OCI-LY3 (cell line): ENCODE results near the gene TSPAN8.
"Not testable (repeated sequence)": the region's sequence is repeated elsewhere in the genome, so short reads cannot be mapped to it uniquely, and the experiment has no call there.

Experiments used
- H2AFZ ChIP-seq: fragments of 200-600, 300-600 bp; shearing (Covaris generic); 2 replicates; pipeline ENCODE4 v1.6.0; 2014; ENCODE audit warnings: antibody characterized with exemption, low read depth, low read length
- H3K27ac ChIP-seq: fragments of 200-600, 300-600 bp; sonication (generic); 2 replicates; pipeline ENCODE4 v1.5.1; 2014; ENCODE audit warnings: mild to moderate bottlenecking, low read length, moderate library complexity, mixed read lengths
- H3K27me3 ChIP-seq: fragments of 200-600, 300-600 bp; sonication (generic); 2 replicates; pipeline ENCODE4 v1.6.1; 2014; ENCODE audit warnings: low read depth, low read length, mixed read lengths
- H3K36me3 ChIP-seq: fragments of 200-600, 300-600 bp; sonication (generic); replicated peaks from 2 replicates; pipeline ENCODE3; 2014; ENCODE audit warnings: low read depth, low read length, mixed read lengths
- H3K4me1 ChIP-seq: fragments of 300-600, 200-600 bp; sonication (generic); 2 replicates; pipeline ENCODE4 v1.6.1; 2014; ENCODE audit warnings: low read length, mixed read lengths
- H3K4me2 ChIP-seq: fragments of 200-600, 300-600 bp; sonication (generic); 2 replicates; pipeline ENCODE4 v1.6.1; 2014; ENCODE audit warnings: low read length, mixed read lengths
- H3K4me3 ChIP-seq: fragments of 300-600, 200-600 bp; sonication (generic); 2 replicates; pipeline ENCODE4 v1.5.1; 2014; ENCODE audit warnings: antibody characterized with exemption, mild to moderate bottlenecking, low read length, moderate library complexity
- H3K79me2 ChIP-seq: fragments of 300-600, 200-600 bp; shearing (Covaris generic); 2 replicates; pipeline ENCODE4 v1.6.1; 2014; ENCODE audit warnings: mild to moderate bottlenecking, low read length, mixed read lengths
- H3K9ac ChIP-seq: fragments of 300-600, 200-600 bp; shearing (Covaris generic); 2 replicates; pipeline ENCODE4 v1.6.0; 2014; ENCODE audit warnings: mild to moderate bottlenecking, low read length, moderate library complexity
- H3K9me3 ChIP-seq: fragments of 200-600, 300-600 bp; shearing (Covaris generic); 2 replicates; pipeline ENCODE4 v1.6.1; 2014; ENCODE audit warnings: low read length, mixed read lengths; ENCODE audit not compliant: insufficient read depth
- H4K20me1 ChIP-seq: fragments of 200-600, 300-600 bp; sonication (generic); 2 replicates; pipeline ENCODE4 v1.6.1; 2016; ENCODE audit warnings: low read length, mixed read lengths; ENCODE audit not compliant: insufficient read depth
- CTCF ChIP-seq: fragments of 200-600, 300-600 bp; sonication (generic); IDR thresholded peaks from 2 replicates; pipeline ENCODE4 v1.5.1; 2014; ENCODE audit warnings: antibody characterized with exemption, low read length, low read depth
- EZH2phosphoT487 ChIP-seq: fragments of 200-600 bp; shearing (Covaris generic); IDR thresholded peaks from 2 replicates; pipeline ENCODE4 v1.6.1; 2018; ENCODE audit warnings: antibody characterized with exemption, mixed run types, low read depth

TSPAN8 gene

DNA sequence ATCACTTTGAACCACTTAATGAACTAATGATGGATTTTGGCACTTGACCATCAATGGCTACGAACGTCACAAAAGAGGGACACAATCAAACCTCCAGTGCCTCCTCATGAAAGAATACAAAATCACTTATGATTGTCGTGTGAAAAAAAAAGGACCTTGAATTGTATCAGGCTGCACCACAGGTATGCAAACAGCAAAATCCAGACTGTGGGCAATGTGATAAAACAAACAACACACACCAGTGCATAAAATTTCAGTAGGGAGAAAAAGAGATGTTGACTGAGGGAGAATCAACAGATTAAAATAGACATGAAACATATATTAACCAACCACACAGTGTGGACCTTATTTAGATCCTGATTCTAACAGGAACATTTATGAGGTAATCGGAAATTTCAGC is 2.6 kb downstream of the TSPAN8 start:
- H3K79me2 ChIP-seq, result no peaks in the 10 kb centered on the region
- no peak overlapping the region for H2AFZ ChIP-seq
- no peaks in the 10 kb centered on the region for H3K9me3 ChIP-seq
- H3K36me3 ChIP-seq, result no peaks in the 10 kb centered on the region
- H3K4me2 ChIP-seq, result no peak overlapping the region
- H4K20me1 ChIP-seq, result no peaks in the 10 kb centered on the region
- TF ChIP-seq EZH2phosphoT487 (no peak), CTCF (no peak)
- no peak overlapping the region for H3K27ac ChIP-seq
- H3K4me3 ChIP-seq, result no peak overlapping the region
- peaks cover 2% of the 10 kb centered on the region; the same call in 1 of the 2 replicates for H3K4me1 ChIP-seq
- no peaks in the 10 kb centered on the region for H3K27me3 ChIP-seq
- no peak overlapping the region for H3K9ac ChIP-seq

DNA sequence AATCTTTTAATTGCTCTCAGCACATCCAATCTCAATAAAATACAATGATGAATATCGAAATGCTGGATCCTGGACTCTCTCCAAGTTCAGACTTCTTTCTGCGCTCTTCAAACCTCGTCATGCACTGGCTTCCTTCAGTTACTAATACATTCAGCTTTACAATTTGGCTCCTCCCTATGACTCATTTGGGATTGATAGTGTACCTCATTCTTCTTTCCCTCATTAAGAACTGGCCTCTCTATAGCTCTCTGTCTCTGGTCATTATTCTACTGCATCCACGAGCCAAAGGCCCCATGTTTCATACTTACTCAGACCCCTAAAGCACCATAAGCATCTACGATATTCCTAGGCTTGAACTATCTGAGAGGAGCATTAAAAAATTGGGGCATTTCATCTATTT is 4.9 kb downstream of the TSPAN8 start:
- H2AFZ ChIP-seq, result no peak overlapping the region
- no peaks in the 10 kb centered on the region for H3K79me2 ChIP-seq
- H3K27ac ChIP-seq, result no peak overlapping the region
- TF ChIP-seq EZH2phosphoT487, result no peak
- TF ChIP-seq CTCF, result no peak
- no peaks in the 10 kb centered on the region for H3K4me1 ChIP-seq
- H4K20me1 ChIP-seq, result no peaks in the 10 kb centered on the region
- H3K4me2 ChIP-seq, result no peak overlapping the region
- H3K9ac ChIP-seq, result no peak overlapping the region
- H3K27me3 ChIP-seq, result no peaks in the 10 kb centered on the region
- H3K36me3 ChIP-seq, result no peaks in the 10 kb centered on the region
- no peak overlapping the region for H3K4me3 ChIP-seq
- H3K9me3 ChIP-seq, result no peaks in the 10 kb centered on the region

- H3K27ac ChIP-seq, result not testable (repeated sequence)
Observed at GRCh38 chr12:71150041-71150440, 7.8 kb downstream of the TSPAN8 start.

DNA sequence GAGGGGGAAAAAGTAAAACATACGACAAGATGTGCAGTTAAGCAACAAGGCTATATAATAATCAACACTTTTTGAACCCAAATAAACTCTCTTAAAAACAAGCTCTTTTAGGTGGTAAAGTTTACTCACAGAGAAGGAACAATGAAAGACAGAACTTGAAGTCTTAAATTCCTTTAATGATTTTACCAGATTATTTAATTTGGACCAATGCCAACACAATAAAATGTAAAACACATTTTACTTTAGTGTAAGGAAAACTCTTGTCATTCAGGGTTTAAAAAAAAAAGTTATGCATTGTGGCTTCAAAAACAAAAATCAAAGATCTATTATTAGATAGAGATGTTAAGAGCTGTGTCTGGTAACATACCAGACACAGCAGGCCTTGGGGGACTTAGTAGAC is 13.1 kb downstream of the TSPAN8 start:
- no peaks in the 10 kb centered on the region for H3K4me1 ChIP-seq
- H3K9me3 ChIP-seq, result no peaks in the 10 kb centered on the region
- no peaks in the 10 kb centered on the region for H4K20me1 ChIP-seq
- no peaks in the 10 kb centered on the region for H3K36me3 ChIP-seq
- H3K27me3 ChIP-seq, result no peaks in the 10 kb centered on the region
- no peak overlapping the region for H3K4me3 ChIP-seq
- no peak overlapping the region for H2AFZ ChIP-seq
- no peak overlapping the region for H3K4me2 ChIP-seq
- no peaks in the 10 kb centered on the region for H3K79me2 ChIP-seq
- no peak for TF ChIP-seq CTCF
- no peak for TF ChIP-seq EZH2phosphoT487
- no peak overlapping the region for H3K27ac ChIP-seq
- no peak overlapping the region for H3K9ac ChIP-seq

More at GRCh38 chr12:71150041-71150440, 7.8 kb downstream of the TSPAN8 start:
- not testable (repeated sequence) for H2AFZ ChIP-seq, H3K4me3 ChIP-seq, H3K4me2 ChIP-seq, H3K9me3 ChIP-seq, H3K4me1 ChIP-seq, H3K27me3 ChIP-seq, H3K36me3 ChIP-seq, H3K79me2 ChIP-seq, H4K20me1 ChIP-seq, H3K9ac ChIP-seq

DNA sequence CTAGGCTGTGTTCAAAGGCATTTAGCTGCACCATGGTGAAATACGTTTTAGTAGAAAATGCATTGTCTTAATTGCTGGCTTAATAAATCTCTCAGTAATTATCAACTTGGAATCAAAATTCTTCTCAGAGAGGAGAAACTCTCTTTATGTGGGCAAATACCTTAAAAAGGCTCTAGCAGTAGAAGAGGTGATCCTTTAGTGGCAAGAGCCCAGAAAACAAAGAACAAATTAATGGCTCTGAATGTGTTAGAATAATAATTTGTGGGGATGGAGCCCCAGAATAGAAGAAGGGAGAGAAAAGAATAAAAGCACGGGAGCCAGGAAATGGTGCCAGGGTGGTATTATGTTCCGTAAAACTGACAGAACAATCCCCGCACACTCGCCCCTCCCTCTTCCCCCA is 14.8 kb downstream of the TSPAN8 start:
- Histone ChIP-seq H3K27me3 (0 out of 2 replicates have a peak, but pooled peaks cover 2% of the 10 kb centered on the region), H3K27ac (no peak overlapping the region), H2AFZ (no peak overlapping the region), H3K4me3 (no peak overlapping the region), H4K20me1 (no peaks in the 10 kb centered on the region), H3K9me3 (no peaks in the 10 kb centered on the region), H3K36me3 (no peaks in the 10 kb centered on the region), H3K79me2 (no peaks in the 10 kb centered on the region), H3K4me2 (no peak overlapping the region), H3K9ac (no peak overlapping the region), H3K4me1 (no peaks in the 10 kb centered on the region)
- TF ChIP-seq EZH2phosphoT487 (no peak), CTCF (no peak)
